GM12891 (cell line): ENCODE data around the gene CARD14.

Source experiments
- PAX5 ChIP-seq: IDR thresholded peaks from 2 replicates; pipeline ENCODE4 v1.6.1; 2011; ENCODE audit warnings: low read length, moderate library complexity, mild to moderate bottlenecking; ENCODE audit not compliant: insufficient read depth, severe bottlenecking
- POLR2A ChIP-seq: IDR thresholded peaks from 2 replicates; pipeline ENCODE4 v1.6.1; 2011; ENCODE audit warnings: low read depth, low read length, control low read depth
- POLR2AphosphoS5 ChIP-seq: IDR thresholded peaks from 2 replicates; pipeline ENCODE4 v1.6.1; 2011; ENCODE audit warnings: low read depth, low read length, control low read depth
- POU2F2 ChIP-seq: IDR thresholded peaks from 2 replicates; pipeline ENCODE4 v1.6.1; 2011; ENCODE audit warnings: low read depth, mild to moderate bottlenecking, control low read depth, low read length, moderate library complexity
- SPI1 ChIP-seq: IDR thresholded peaks from 2 replicates; pipeline ENCODE4 v1.6.1; 2011; ENCODE audit warnings: low read depth, low read length, control low read depth
- TAF1 ChIP-seq: IDR thresholded peaks from 2 replicates; pipeline ENCODE4 v1.6.1; 2011; ENCODE audit warnings: low read depth, low read length, control low read depth

DNA sequence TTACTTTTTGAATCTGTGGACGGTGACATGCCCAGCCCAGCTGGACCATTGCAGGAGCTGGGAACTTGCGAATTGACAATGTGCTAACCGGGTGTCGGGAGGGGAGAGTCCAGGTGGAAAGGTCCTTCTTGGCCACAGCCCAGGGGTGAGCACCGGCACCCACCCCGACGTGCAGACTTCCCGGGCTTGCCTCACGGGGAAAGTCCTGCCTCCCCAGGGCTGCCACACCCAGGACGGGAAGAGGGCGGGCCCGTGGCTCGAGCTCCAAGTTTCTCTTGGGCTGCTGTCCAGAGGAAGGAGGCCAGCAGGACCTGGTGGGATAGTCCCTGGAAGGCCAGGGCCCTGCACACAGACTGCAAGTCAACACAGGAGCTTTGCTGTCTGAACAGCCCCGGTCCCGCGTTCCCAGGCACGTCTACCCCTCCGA, 17.7 kb downstream of the CARD14 start:
- TF ChIP-seq POLR2AphosphoS5, result no peak
- no peak for TF ChIP-seq POLR2A
- no peak for TF ChIP-seq TAF1
- TF ChIP-seq SPI1, result no peak
- TF ChIP-seq PAX5, result no peak
- TF ChIP-seq POU2F2, result no peak
